ENCODE measurements around the gene DLEC1. TPM values are rescaled to one million over a fixed set of nuclear protein-coding genes. Genes with fewer than 3 reads are reported as not detected.

The DLEC1 gene
- total RNA-seq, 2 donors from 2014 or later: 0.14 to 0.35 TPM

GRCh38 chr3:38021196-38021595, 17.8 kb upstream of the DLEC1 start:
- ATAC-seq (ENCODE audit: insufficient number of reproducible peaks, low FRiP score, low read depth) (no peak), DNase-seq (ENCODE audit: low spot score) (no peak)
- H3K27ac ChIP-seq: no peak overlapping the region
- H3K27me3 ChIP-seq (replicated peaks; ENCODE audit: insufficient read depth): no peaks in the 10 kb centered on the region
- H3K4me1 ChIP-seq (ENCODE audit: control insufficient read depth in 1 of 2, low read depth in 2 of 2): peaks cover 11 to 13% of the 10 kb centered on the region in 2 donors
- H3K9me3 ChIP-seq: no peaks in the 10 kb centered on the region
- no peak for TF ChIP-seq CTCF (IDR thresholded peaks at IDR 0.05)
- no peak overlapping the region for H3K4me3 ChIP-seq
- H3K36me3 ChIP-seq: peaks cover 28% of the 10 kb centered on the region

DNA sequence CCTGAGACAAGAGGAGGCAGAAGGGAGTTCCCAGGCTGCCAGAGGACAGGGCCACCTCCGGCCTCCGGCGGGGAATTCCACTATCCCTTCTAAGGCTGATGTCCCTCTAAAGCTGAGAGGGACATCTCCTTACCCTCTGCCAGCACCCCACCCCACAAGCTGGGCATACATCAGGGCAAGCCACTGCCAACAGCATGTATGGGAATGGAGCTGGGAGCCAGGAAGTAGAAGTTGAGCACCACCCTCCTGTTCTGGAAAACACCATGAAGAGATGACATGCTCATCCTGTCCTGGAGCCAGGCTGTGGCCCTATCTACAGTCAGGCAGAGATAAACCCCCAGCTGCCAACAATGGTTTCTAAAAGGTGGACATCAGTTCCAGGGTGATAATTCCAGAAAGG, 16.7 kb upstream of the DLEC1 start:
- TF ChIP-seq CTCF (IDR thresholded peaks at IDR 0.05): no peak
- no peak for DNase-seq (ENCODE audit: low spot score)
- Histone ChIP-seq H3K9me3 (no peaks in the 10 kb centered on the region), H3K27me3 (replicated peaks; ENCODE audit: insufficient read depth) (no peaks in the 10 kb centered on the region), H3K4me1 (ENCODE audit: control insufficient read depth in 1 of 2, low read depth in 2 of 2) (peaks cover 13 to 22% of the 10 kb centered on the region in 2 donors), H3K27ac (no peak overlapping the region), H3K4me3 (no peak overlapping the region), H3K36me3 (peaks cover 17% of the 10 kb centered on the region)
- no peak for ATAC-seq (ENCODE audit: insufficient number of reproducible peaks, low FRiP score, low read depth)

GRCh38 chr3:38022896-38023709, 15.9 kb upstream of the DLEC1 start:
- H3K4me3 ChIP-seq: no peak overlapping the region
- H3K9me3 ChIP-seq: no peaks in the 10 kb centered on the region
- H3K36me3 ChIP-seq: peaks cover 13% of the 10 kb centered on the region
- ATAC-seq (ENCODE audit: insufficient number of reproducible peaks, low FRiP score, low read depth): no peak
- peaks cover 13 to 30% of the 10 kb centered on the region in 2 donors for H3K4me1 ChIP-seq (ENCODE audit: control insufficient read depth in 1 of 2, low read depth in 2 of 2)
- TF ChIP-seq CTCF (IDR thresholded peaks at IDR 0.05): no peak
- H3K27me3 ChIP-seq (replicated peaks; ENCODE audit: insufficient read depth): no peaks in the 10 kb centered on the region
- H3K27ac ChIP-seq: peak overlapping the region in 1 of 2 donors; percentile 89
- no peak for DNase-seq (ENCODE audit: low spot score)

- Histone ChIP-seq H3K9me3 (no peaks in the 10 kb centered on the region), H3K27me3 (replicated peaks; ENCODE audit: insufficient read depth) (no peaks in the 10 kb centered on the region), H3K4me1 (ENCODE audit: control insufficient read depth in 1 of 2, low read depth in 2 of 2) (peaks cover 29 to 56% of the 10 kb centered on the region in 2 donors), H3K36me3 (no peaks in the 10 kb centered on the region), H3K4me3 (no peak overlapping the region), H3K27ac (peak overlapping the region in 1 of 2 donors; percentile 40)
- TF ChIP-seq CTCF (IDR thresholded peaks at IDR 0.05): no peak
- ATAC-seq (ENCODE audit: insufficient number of reproducible peaks, low FRiP score, low read depth): no peak
- no peak for DNase-seq (ENCODE audit: low spot score)
Measured at GRCh38 chr3:38026856-38027255, 12.2 kb upstream of the DLEC1 start.

- Histone ChIP-seq H3K36me3 (no peaks in the 10 kb centered on the region), H3K4me3 (peak overlapping the region; percentile 81), H3K4me1 (ENCODE audit: control insufficient read depth in 1 of 2, low read depth in 2 of 2) (peaks cover 29 to 59% of the 10 kb centered on the region in 2 donors), H3K9me3 (no peaks in the 10 kb centered on the region), H3K27ac (peak overlapping the region; percentile 93 to 99), H3K27me3 (replicated peaks; ENCODE audit: insufficient read depth) (no peaks in the 10 kb centered on the region)
- no peak for DNase-seq (ENCODE audit: low spot score)
- no peak for ATAC-seq (ENCODE audit: insufficient number of reproducible peaks, low FRiP score, low read depth)
- TF ChIP-seq CTCF (IDR thresholded peaks at IDR 0.05): no peak
Measured at GRCh38 chr3:38027466-38028465, 11.2 kb upstream of the DLEC1 start.

Measured in thoracic aorta (tissue), 2 donors.